HL-60/S4 treated with phorbol 12-myristate 13-acetate at 8.2 ng/mL for 4 days and 3 days (cell line): ENCODE data around the gene KRT6C.
"Not testable (repeated sequence)": the region's sequence is repeated elsewhere in the genome, so short reads cannot be mapped to it uniquely, and the experiment has no call there.

Source experiments
- in situ Hi-C: fragments of 300-500 bp; cut with MboI; formaldehyde crosslinking; loops from 2 replicates; pipeline ENCODE4 v1.15.0; 2022; ENCODE audit warnings: low sequenced_read_pairs

KRT6C gene

DNA sequence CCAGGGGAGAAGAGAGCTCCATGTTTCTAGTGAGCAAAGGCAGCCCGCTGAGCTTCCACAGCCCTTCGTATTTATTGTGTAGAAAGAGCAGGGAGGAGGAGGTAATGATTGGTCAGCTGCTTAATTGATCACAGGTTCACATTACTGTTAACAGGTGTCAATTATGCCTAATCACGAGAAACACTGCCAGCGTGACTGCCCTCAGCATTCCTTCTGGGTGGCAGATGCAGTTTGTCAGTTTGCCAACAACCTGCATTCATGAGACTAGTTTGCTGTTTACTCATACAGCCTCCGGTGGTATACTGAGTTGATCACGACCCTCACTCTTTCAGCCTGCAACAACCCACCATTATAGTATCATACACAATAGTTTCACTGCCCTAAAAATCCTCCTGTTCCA lies 27.0 kb upstream of the KRT6C start:
- in situ Hi-C loops: not testable (repeated sequence)

DNA sequence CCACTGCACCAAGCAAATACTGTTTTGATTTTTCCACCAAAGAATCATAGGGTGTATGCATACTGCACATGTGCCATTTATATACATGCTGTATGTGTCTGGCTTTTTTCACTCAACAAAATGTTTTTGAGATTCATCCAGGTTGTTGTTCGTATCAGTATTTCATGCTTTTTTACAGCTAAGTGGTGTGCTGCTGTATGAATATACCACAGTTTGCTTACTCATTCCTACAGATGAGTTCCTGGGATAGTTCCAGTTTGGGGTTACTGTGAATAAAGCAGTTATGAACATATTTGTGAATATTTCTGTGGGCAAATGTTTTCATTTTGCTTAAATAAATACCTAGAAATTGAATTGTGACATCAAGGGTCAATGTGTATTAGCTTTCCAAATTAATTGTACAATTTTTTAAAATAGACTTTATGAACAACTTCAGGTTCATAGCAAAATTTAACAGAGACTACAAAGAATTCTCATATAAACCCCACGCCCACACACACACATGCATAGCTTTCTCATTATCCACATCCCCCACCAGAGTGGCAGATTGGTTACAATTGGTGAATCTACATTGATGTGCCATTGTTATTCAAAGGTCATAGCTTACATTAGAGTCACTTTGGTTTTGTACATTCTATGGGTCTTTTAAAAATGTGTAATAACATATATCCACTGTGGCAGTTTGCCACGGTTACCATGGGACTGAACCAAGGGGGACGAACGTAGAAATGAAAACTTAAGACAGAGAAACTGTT lies 26.4 kb upstream of the KRT6C start:
- in situ Hi-C loops: no loop called here

DNA sequence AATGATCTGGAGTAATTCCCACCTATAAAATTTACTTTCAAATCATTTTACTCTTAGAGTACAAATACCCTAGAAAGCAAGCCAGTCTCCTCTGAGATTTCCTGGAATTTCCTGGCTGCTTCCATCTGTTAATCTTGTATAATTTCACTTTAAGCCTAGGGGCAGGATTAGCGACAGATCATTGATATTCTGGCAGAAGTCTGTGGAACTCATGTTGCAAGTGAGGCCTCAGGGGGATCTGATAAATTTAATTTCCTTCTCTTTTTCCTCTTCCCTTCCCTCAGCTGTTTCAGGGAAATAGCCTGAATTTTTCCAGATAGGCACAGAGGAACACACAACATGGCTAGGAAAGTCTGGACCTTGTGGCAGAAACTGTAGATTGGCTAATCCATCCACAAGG lies 25.3 kb upstream of the KRT6C start:
- in situ Hi-C loops: no loop called here

DNA sequence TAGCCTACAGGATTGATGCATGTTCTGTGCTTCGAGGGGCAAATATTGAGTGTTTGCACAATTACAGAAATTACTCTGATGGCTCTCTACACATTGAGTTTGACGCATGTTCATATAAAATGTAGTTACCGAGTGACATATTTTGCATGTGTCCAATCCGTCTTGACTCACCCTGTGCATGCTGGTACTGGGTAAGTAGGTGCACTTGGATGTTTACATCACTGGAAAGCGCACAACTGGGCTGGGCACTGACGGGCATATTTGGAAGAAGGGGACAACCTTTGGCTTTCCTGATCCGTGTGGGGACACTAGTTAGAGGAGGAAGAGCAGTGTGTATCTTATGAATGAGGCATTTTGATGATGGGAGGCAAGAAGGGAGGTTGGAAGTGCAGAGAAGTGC lies 24.4 kb upstream of the KRT6C start:
- in situ Hi-C loops: no loop called here

DNA sequence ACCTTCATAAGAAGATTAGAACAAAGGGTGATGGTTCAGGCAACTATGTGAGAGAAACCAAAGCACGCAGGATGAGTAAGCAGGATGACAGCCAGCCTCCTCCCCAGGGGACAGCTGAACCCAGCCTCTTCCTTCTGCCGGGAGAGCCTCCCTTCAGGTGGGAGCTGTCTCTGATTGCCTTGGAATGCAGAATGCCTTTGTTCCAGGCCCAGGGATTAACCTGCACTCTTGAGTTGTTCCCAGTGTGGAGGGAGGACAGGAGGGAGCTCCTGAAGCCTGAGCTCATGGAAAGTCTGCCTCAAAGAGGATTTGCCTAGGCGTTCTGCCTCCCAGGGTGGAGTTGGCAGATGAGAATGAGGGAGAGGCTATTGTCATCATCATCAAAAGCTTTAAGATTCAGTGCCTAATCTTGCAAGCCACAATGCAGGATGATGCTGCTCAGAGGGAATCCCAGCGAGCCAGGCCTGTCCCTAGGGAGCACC lies 23.0 kb upstream of the KRT6C start:
- in situ Hi-C loops: no loop called here

DNA sequence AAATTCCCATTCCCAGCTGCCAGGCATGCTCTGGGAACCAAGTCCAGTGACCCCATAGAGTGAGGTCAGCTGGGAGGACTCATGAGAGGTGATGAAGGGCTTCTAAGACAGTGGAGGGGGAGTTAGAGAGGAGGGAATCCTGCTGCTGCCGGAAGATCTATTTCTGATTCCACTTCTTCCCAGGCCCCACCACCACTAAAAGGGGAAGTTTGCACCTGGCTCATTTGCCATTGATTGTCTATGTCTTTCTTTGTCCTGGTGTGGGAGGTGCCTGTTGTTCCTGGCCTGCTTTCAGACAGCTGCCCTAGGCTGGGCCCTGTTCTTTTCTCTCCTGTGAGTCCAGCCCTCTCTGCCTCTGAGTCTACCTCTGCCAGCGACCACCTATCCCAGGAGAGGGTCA lies 22.4 kb upstream of the KRT6C start:
- in situ Hi-C loops: no loop called here

DNA sequence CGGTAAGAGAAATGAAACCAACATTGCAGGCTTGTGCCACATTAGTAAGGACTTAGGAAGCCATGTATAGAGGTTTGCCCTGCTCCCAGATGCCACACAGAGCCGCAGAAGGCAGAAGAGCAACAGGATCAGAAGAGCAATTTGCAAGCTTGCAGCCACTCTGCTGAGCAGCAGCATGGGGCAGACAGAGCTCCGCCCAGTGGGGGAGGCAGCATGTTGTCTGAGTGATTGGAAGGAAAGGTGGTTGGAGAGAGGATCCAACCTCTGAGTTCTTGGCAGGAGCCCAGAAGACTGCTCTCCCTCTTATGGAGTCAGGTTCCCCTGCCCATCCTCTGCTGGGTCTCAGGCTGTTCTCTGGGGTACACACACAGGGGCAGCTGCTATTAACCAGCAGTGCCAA lies 21.8 kb upstream of the KRT6C start:
- in situ Hi-C loops: no loop called here

DNA sequence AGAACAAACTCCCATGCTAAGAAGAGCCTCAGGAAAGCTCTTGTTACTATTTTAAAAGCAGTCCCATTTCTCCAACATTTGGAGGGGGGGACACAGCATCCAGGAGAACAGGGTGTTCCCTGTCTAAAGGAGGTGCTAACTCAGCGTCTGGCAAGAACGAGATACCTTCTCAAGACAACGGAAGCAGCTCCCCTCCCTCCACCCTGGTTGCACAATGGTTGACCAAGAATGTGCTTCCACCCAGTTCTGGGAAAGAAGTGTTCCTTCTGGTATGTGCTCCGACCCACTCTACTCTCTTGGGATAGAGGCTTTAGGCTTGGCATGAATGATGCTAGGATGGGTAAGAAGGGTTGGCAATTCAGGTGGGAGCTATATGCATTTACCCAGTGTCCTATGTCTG lies 20.9 kb upstream of the KRT6C start:
- in situ Hi-C loops: no loop called here

DNA sequence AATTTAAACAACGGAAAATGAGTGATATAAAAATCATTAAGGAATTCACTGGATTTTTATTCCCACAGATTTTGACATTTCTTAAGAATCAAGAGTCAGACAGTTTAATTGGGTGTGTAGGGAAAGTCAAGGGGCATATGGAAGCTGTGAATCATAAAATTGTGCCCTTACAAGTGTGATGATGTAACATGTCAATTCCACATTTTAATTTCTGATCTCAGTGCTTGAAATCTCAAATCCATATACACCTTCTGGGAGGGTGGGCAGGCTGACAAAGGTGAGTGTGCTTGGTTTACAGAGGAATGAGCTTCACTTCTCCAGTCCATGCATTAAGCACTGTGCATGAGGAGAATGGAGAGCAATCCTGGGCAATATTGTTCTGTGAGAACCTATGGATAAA lies 20.5 kb upstream of the KRT6C start:
- in situ Hi-C loops: no loop called here

DNA sequence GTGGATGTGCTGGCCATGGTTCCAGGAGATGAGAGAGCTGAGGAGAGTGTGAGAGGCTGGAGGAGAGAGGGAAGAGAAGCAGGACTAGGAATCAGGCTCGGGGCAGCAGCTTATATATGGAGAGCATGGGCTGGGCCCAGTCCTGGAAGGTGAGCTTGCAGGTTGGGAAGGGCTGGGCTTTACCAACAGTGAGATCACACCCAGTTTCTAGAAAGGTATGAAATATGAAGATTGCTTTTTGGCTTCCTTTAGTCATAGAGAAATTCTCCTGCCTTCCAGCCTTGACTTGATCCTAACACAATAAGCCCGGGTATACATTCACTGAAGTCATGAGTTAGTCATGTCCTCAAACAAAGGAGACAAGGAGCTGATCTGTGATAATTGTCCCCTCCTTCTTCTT lies 19.6 kb upstream of the KRT6C start, which contains the start of gene KRT6A:
TSS of gene KRT6A (minus strand) at position 86 of the 400 bp plus-strand sequence. CDS start at position 17, 69 bp downstream.
- in situ Hi-C loops: no loop called here

DNA sequence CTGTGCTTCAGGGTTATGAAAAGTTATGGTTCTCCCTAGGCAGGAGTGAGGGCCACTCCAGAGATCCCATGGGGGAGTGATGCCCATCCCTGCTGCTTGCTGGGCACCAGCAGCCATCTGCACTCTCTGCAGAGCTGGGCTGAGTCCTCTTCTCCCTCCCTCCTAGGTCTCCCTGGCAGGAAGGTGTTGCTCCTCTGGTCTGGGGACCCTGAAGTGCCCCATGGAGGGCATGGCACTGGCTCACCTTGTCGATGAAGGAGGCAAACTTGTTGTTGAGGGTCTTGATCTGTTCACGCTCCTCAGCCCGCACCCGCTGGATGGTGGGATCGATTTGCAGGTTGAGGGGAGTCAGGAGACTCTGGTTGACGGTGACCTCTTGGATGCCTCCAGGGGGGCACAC lies 18.8 kb upstream of the KRT6C start:
- in situ Hi-C loops: not testable (repeated sequence)

DNA sequence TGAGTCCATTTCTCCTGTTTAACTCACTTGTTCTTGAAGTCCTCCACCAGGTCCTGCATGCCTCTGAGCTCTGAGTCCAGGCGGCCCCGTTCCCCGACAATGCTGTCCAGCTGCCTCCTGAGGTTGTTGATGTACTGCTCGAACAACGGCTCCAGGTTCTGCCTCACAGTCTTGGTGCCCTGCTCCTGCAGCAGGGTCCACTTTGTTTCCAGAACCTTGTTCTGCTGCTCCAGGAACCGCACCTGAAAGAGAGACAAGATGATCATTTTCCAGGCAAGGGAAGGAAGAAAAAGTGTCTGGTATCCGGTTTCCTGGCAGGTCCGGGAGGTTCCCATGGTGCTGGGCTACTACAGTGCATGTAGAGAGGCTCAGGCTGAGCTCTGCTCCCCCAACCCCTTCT lies 17.9 kb upstream of the KRT6C start:
- in situ Hi-C loops: not testable (repeated sequence)

DNA sequence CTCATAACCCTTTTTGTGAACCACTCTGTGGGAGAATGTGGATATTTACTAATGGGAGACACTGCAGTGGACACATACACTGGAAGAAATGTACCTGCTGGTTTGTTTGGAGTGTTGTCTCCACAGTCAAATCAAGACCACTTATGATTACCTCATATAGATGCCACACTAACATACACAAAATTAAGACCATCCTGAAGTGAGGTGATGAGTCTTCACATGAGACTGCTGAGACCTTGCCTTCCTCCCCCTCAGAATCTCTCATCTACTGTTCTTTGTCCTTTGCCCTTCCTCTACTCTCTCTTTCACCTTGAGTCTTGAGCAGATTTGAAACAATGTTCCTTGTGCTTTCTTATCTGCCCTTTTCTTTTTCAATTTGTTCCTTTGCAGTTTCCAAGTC lies 15.1 kb upstream of the KRT6C start:
- in situ Hi-C loops: no loop called here

DNA sequence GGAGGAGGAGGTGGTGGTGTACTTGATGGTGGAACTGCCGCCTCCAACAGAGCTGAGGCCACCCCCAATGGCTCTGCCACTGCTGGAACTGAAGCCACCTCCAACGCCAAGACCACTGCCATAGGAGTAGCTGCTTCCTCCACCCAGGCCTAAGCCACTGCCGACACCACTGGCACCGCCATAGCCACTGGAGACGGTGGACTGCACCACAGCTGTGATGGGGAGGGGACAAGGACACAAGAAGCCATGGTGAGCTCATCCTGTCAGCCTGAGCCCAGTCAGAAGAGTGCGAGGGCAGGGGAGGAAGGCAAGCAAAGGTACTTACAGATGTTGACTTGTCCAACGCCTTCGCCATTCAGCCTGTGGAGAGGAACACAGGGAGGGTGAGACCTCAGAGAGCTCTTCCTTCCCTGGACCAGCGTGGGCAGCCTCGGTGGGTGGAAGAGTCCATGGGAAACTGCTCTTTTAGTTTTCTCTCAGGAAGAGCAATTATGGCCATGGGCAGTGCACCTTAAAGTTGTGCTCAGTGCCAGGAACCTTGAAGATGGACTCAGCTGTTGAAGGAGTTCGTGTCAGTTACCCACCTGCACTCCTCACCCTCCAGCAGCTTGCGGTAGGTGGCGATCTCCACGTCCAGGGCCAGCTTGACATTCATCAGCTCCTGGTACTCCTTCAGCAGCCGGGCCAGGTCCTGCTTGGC lies 14.3 kb upstream of the KRT6C start:
- in situ Hi-C loops: not testable (repeated sequence)

DNA sequence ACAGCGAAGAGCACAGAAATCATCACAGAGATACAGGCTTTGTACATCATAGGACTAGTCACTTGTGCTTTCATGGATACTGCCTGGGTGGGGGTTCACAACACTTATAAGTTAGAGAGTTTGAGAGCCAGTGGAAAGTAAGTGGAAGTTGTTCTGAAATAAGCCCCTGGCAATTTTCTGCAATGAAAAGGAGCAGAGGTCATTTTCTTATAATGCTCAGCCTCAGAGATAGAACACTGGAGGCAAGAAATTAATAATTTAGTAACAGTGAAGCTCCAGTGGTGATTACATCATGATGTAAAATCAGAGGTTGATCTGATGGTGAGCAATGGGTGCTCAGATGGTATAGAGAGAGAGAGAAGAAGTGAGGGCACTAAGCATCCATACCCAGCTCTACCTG lies 13.6 kb upstream of the KRT6C start:
- in situ Hi-C loops: no loop called here

DNA sequence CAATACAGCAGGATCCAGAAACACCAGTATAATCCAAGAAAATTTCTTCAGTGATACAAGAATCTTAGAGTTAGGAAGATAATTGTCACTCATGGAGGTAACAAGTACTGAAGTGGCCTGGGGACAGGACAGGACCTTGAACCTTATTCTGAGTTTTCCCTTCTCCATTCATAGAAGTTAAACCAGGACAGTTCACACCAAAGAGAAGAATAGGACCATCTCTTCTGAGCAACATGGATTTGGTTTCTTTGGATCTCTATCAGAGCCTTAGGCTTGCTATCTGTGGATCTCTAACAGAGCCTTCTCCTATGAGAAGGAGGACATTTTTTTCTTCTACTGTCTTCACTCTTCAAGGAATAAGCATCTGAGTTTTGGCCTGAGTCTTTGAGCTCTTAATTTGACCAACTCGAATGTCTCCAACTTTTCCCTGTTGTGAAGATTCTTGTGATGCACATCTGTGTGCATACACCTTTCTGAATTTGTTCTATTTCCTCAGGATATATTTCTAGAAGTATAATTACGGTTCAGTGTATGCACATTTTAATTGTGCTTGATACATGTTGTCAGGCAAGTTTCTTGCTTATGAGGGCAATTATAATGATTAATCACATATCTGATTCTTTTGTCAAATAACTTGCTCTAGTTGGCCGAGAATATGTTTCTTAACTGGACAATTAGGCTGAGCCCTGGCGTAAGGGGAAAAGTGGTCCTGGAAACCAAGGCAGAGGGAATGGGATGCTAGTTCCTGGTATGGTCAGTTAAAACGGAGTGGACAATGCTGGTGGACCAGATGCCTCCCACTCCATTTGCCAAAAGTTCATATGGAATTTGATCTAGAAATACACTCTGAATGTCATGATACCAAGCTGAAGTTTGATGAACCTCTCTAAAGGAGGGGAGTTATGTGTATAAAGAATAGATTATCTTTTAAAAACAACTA lies 12.8 kb upstream of the KRT6C start:
- in situ Hi-C loops: no loop called here

DNA sequence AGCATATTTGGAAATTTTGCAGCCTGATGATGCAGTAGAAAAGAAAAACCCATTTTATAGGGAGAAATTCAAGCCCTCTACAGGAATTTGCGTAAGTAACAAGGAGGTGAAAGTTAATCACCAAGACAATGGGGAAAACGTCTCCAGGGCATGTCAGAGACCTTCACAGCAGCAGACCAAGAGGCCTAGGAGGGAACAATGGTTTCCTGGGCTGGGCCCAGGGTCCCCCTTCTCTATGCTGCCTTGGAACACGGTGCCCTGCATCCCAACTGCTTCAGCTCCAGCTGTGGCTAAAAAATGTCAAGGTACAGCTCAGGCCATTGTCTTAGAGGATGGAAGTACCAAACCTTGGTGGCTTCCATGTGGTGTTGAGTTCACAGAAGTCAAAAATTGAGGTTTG lies 6.5 kb upstream of the KRT6C start:
- in situ Hi-C loops: no loop called here

DNA sequence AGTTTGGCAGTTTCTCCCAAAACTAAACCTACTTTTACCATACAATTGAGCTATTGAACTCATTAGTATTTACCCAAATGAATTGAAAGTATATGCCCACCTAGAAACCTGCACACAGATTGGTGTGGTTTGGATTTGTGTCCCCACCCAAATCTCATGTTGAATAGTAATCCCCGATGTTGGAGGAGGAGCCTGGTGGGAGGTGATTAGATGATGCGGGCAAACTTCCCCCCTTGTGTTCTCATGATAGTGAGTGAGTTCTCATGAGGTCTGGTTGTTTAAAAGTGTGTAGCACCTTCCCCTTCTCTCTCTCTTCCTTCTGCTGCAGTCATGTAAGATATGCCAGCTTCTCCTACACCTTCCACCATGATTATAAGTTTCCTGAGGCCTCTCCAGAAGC lies 4.0 kb upstream of the KRT6C start:
- in situ Hi-C loops: no loop called here

DNA sequence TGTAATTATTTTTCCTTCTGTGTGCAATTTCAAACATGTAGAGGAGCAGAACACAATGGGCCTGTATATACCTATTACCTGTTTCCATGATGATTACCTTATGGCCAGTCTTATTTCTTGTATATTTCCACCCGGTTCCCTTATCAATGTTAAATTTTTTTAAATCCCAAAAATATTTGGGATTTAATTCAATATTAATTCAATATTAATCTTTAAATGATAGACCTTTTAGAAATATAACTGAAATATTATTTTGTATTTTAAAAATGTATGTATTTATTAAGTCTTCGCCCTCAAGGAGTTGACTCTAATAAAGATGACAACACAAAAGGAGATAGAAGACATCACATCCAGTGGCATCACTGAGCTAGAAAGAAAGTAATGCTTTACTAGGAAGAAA lies 607 bp upstream of the KRT6C start:
- in situ Hi-C loops: no loop called here

DNA sequence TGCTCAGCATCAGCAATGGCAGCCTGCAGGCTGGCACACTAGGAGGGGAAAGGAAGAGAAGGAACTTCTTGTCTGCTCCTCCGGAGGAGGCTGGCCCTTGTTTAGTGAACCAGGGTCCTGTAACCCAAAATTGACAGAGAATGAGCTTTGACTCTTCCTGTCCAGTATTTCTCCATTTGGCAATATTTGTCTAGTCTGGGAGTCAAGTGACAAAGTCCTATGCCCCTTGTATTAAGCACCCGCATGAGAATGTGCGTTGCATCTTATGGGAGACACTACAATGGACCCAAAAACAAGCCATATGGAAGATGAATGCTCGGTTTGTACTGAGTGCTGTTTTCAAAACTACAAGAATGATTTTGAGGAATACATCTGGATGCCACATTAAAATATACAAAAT lies 3.8 kb downstream of the KRT6C start:
- in situ Hi-C loops: no loop called here

DNA sequence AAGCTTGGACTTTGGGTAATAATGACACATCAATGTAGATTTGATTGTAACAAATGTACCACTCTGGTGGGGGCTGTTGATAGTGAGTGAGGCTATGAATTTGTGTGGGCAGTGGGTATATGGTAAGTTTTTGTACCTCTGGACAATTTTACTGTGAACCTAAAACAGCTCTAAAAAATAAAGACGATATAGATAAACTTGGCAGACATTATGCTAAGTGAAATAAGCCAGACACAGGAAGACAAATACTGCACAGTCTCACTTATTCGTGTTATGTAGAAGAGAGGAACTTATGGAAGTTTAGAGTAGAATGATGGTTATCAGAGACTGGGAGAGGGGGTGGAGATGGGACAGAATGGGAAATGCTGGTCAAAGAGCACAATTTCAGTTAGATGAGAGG lies 8.7 kb downstream of the KRT6C start:
- in situ Hi-C loops: no loop called here
